A549 (cell line): ENCODE measurements around the gene HCST. TPM values are rescaled to one million over a fixed set of nuclear protein-coding genes. Genes with fewer than 3 reads are reported as not detected.
"Not testable (repeated sequence)": the region's sequence is repeated elsewhere in the genome, so short reads cannot be mapped to it uniquely, and the experiment has no call there.

Experiments
- ATAC-seq, 2 experiments: fragments of 200-7000 bp in 1 of 2; fragments of >200 bp in 1 of 2; cut with Nextera tagmentation in 1 of 2; cut with Tn5 transposase in 1 of 2; 3 replicates each; pipeline versions ENCODE4 v1.8.0 to v1.9.1; 2018 to 2020; ENCODE audit warnings: mild to moderate bottlenecking in 1 of 2, moderate library complexity in 1 of 2
- CTCF ChIA-PET: fragments of 300-600 bp; sonication (Branson Sonifier 250); formaldehyde crosslinking; extraction: SDS; loops from one replicate; lab custom pipeline; 2021; ENCODE audit warnings: antibody characterized with exemption, inconsistent platforms; lab: Yijun Ruan, JAX
- POLR2A ChIA-PET: fragments of 350-600 bp; formaldehyde crosslinking; extraction: SDS; loops from one replicate; lab custom pipeline; 2021; ENCODE audit warnings: antibody characterized with exemption, inconsistent platforms; lab: Yijun Ruan, JAX
- DNase-seq, 2 experiments: peaks; one replicate each; pipeline versions ENCODE4 v3.0.0 to v3.0.0-alpha.2; 2011 to 2016; ENCODE audit warnings: low read depth in 1 of 2, low spot score in 1 of 2
- FAIRE-seq: peaks from 2 replicates; lab custom pipeline; 2011; peaks lifted over from hg19 to GRCh38; lab: Jason Lieb, UNC
- H3K27ac ChIP-seq, 2 experiments: fragments of >200 bp; sonication (Bioruptor Twin); formaldehyde crosslinking; 3 replicates each; pipeline ENCODE4 v1.5.1; 2016 to 2017
- H3K4me1 ChIP-seq: fragments of >200 bp; sonication (Bioruptor Twin); formaldehyde crosslinking; 3 replicates; pipeline ENCODE4 v1.6.1; 2016
- H3K4me2 ChIP-seq: fragments of >200 bp; sonication (Bioruptor Twin); formaldehyde crosslinking; 3 replicates; pipeline ENCODE4 v1.6.1; 2016
- H3K4me3 ChIP-seq: fragments of >200 bp; sonication (Bioruptor Twin); formaldehyde crosslinking; 3 replicates; pipeline ENCODE4 v1.5.1; 2016
- H3K9me3 ChIP-seq: fragments of >200 bp; sonication (Bioruptor Twin); formaldehyde crosslinking; 3 replicates; pipeline ENCODE4 v1.6.1; 2016
- BHLHE40 ChIP-seq: IDR thresholded peaks from 2 replicates; pipeline ENCODE4 v1.6.1; 2012; ENCODE audit warnings: low read depth, low read length, inconsistent platforms
- EP300 ChIP-seq, 2 experiments: fragments of >200 bp; sonication (Bioruptor Twin); formaldehyde crosslinking; IDR thresholded peaks; 2 replicates in 1 of 2; 3 replicates in 1 of 2; pipeline ENCODE4 v1.6.1; 2016 to 2017
- FOSB ChIP-seq: fragments of 250-450 bp; sonication (Bioruptor Pico); IDR thresholded peaks from 2 replicates; pipeline ENCODE4 v1.5.0; 2020; ENCODE audit warnings: mild to moderate bottlenecking, moderate library complexity
- HDAC2 ChIP-seq: fragments of 200-600 bp; sonication (generic); IDR thresholded peaks from 2 replicates; pipeline ENCODE4 v1.6.1; 2016
- HOXB5 ChIP-seq: fragments of 250-450 bp; sonication (Bioruptor Pico); IDR thresholded peaks from 2 replicates; pipeline ENCODE4 v1.5.0; 2020; ENCODE audit warnings: mild to moderate bottlenecking, moderate library complexity
- KDM1A ChIP-seq: fragments of 200-600 bp; sonication (generic); IDR thresholded peaks from 2 replicates; pipeline ENCODE4 v1.6.1; 2016; ENCODE audit warnings: low read depth, mild to moderate bottlenecking
- KDM5A ChIP-seq: fragments of 200-600 bp; sonication (generic); IDR thresholded peaks from 2 replicates; pipeline ENCODE4 v1.6.1; 2016; ENCODE audit warnings: antibody characterized with exemption, mild to moderate bottlenecking
- MAFK ChIP-seq: fragments of 450-650 bp; IDR thresholded peaks from 2 replicates; pipeline ENCODE4 v1.6.1; 2014; ENCODE audit not compliant: partially characterized antibody
- NPAS2 ChIP-seq: fragments of 250-450 bp; sonication (Bioruptor Pico); IDR thresholded peaks from 2 replicates; pipeline ENCODE4 v1.8.0; 2022; ENCODE audit warnings: mild to moderate bottlenecking, moderate library complexity, borderline replicate concordance
- POLR2AphosphoS2 ChIP-seq: conservative IDR thresholded peaks from 2 replicates; pipeline ENCODE4 v1.6.1; 2012; ENCODE audit warnings: low read length, improper control_type of control experiment, inconsistent platforms
- RARB ChIP-seq: fragments of 250-450 bp; sonication (Bioruptor Pico); IDR thresholded peaks from 2 replicates; pipeline ENCODE4 v1.8.0; 2021; ENCODE audit warnings: mild to moderate bottlenecking, moderate library complexity
- SMC3 ChIP-seq: fragments of >200 bp; sonication (Bioruptor Twin); formaldehyde crosslinking; IDR thresholded peaks from 3 replicates; pipeline ENCODE4 v1.6.1; 2018; ENCODE audit warnings: inconsistent platforms
- TP53 ChIP-seq: fragments of 250-450 bp; sonication (Bioruptor Pico); IDR thresholded peaks from 2 replicates; pipeline ENCODE4 v1.5.0; 2021; ENCODE audit warnings: mild to moderate bottlenecking, moderate library complexity
- ZC3H11A ChIP-seq: fragments of 450-650 bp; IDR thresholded peaks from 2 replicates; pipeline ENCODE4 v1.6.1; 2014; ENCODE audit warnings: antibody characterized with exemption, mild to moderate bottlenecking
- ZFP36 ChIP-seq: fragments of 450-650 bp; IDR thresholded peaks from 2 replicates; pipeline ENCODE4 v1.6.1; 2014; ENCODE audit warnings: borderline replicate concordance; ENCODE audit not compliant: partially characterized antibody
- ZSCAN20 ChIP-seq: fragments of 250-450 bp; sonication (Bioruptor Pico); IDR thresholded peaks from 2 replicates; pipeline ENCODE4 v1.8.0; 2022; ENCODE audit warnings: mild to moderate bottlenecking, moderate library complexity
- WGBS: methylation state at CpG from one replicate; pipeline ENCODE4 v1.1.6; 2017; ENCODE audit errors: missing lambda C conversion rate; 5-methylcytosine and 5-hydroxymethylcytosine counted together
- polyA plus RNA-seq, 4 experiments: library from polyadenylated mRNA; depleted of rRNA in 3 of 4; stranded (reverse); fragments of >200 nt; fragmentation: RNase III in 1 of 4; extraction: RNeasy Plus Mini Kit Qiagen cat#74134 plus additional on column Dnase treatment in 1 of 4; gene quantifications; 2 replicates in 3 of 4; 3 replicates in 1 of 4; pipeline ENCODE4 v1.2.3, GENCODE V29; 2011 to 2017
- TF ChIP-seq, protein P1 (sequence below): fragments of 250-450 bp; sonication (Bioruptor Pico); IDR thresholded peaks from 2 replicates; pipeline ENCODE4 v1.5.0; 2021; ENCODE audit warnings: mild to moderate bottlenecking, moderate library complexity, borderline replicate concordance
- TF ChIP-seq, protein P2 (sequence below): IDR thresholded peaks from 2 replicates; pipeline ENCODE4 v1.6.1; 2012; ENCODE audit warnings: low read depth, borderline replicate concordance
- TF ChIP-seq, protein P3 (sequence below): IDR thresholded peaks from 2 replicates; pipeline ENCODE4 v1.6.1; 2012
- TF ChIP-seq, protein P4 (sequence below): fragments of >200 bp; sonication (Bioruptor Twin); formaldehyde crosslinking; IDR thresholded peaks from 2 replicates; pipeline ENCODE4 v1.6.1; 2016
- TF ChIP-seq, protein P5 (sequence below): fragments of >200 bp; sonication (Bioruptor Twin); formaldehyde crosslinking; IDR thresholded peaks from 3 replicates; pipeline ENCODE4 v1.6.1; 2016

The HCST gene
- polyA plus RNA-seq, 2 of the 4 experiments (the other 2 are of a cell fraction), result 0.49 TPM; not detected in 1

DNA sequence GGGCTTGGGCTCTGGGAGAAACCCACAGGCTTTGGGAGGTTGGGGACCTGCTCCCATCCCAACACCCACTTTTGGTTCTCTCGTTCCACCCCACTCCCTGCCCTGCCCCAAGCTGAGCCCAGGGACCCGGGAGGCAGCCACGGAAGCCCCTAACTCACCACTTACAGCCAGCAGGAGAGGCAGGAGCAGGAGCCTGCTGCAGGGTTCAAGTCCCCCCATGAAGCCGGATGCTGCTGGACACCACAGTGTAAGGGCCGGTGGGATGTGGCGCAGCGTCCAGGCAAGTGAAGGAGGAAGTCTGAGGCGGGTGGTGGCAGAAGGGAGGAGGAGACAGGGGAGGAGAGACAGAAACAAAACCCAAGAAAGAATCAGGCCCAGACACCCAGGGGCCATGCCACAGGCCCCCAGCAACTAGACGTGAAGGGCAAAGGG lies 5.7 kb downstream of the HCST start, which contains the start of gene TYROBP (continued):
- no peak for TF ChIP-seq MAFK
- TF ChIP-seq HOXB5 (CRISPR knock-in tag), result no peak
- no peak for TF ChIP-seq TP53 (CRISPR knock-in tag)
- TF ChIP-seq, protein P1, sequence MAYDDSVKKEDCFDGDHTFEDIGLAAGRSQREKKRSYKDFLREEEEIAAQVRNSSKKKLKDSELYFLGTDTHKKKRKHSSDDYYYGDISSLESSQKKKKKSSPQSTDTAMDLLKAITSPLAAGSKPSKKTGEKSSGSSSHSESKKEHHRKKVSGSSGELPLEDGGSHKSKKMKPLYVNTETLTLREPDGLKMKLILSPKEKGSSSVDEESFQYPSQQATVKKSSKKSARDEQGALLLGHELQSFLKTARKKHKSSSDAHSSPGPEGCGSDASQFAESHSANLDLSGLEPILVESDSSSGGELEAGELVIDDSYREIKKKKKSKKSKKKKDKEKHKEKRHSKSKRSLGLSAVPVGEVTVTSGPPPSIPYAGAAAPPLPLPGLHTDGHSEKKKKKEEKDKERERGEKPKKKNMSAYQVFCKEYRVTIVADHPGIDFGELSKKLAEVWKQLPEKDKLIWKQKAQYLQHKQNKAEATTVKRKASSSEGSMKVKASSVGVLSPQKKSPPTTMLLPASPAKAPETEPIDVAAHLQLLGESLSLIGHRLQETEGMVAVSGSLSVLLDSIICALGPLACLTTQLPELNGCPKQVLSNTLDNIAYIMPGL (CRISPR knock-in tag), result no peak
- TF ChIP-seq ZSCAN20 (CRISPR knock-in tag), result no peak
- TF ChIP-seq POLR2AphosphoS2, result no peak
- TF ChIP-seq, protein P2, sequence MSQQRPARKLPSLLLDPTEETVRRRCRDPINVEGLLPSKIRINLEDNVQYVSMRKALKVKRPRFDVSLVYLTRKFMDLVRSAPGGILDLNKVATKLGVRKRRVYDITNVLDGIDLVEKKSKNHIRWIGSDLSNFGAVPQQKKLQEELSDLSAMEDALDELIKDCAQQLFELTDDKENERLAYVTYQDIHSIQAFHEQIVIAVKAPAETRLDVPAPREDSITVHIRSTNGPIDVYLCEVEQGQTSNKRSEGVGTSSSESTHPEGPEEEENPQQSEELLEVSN, result no peak
- TF ChIP-seq, protein P3, sequence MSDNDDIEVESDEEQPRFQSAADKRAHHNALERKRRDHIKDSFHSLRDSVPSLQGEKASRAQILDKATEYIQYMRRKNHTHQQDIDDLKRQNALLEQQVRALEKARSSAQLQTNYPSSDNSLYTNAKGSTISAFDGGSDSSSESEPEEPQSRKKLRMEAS, result no peak
- TF ChIP-seq SMC3, result no peak
- no peak for TF ChIP-seq EP300 (IDR thresholded peaks at IDR 0.05)
- no peak for TF ChIP-seq NPAS2

DNA sequence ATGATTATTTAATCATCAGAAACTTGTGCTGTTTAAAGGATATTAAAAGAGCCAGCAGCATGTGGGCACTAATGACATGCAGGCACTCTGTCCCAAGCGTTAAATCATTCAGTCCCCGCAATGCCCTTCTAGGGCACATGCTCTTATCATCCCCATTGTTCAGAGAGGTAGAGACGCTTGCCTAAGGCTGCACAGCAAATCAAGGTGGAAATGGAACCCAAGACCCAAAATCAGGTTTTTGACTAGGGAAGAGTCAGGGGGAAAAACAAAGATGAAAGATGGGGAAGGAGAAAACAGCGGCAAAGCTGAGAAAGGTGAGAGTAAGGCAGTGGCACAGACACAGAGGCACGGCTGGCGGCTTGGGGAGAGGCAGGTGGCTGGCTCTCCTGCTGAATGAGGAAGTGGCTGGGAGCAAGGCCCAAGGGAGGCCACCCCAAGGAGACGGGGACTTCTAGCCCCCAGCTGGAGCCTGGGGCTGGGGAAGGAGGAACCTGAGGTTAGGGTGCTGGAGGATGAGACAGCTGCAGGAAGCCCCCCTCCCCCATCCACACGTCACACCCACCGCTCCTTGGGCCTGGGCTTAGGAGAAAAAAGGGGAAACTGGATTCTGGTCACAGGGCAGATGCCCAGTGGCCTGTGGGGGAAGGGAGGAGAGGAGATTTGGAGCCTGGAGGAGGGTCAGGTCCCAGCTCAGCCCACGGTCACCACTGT lies 6.8 kb downstream of the HCST start:
- Histone ChIP-seq H3K4me2 (no peak overlapping the region), H3K4me1 (peaks cover 8% of the 10 kb centered on the region; the same call in 2 of the 3 replicates), H3K4me3 (no peak overlapping the region), H3K9me3 (no peaks in the 10 kb centered on the region), H3K27ac (no peak overlapping the region)
- TF ChIP-seq ZC3H11A, result no peak
- TF ChIP-seq, protein P4, sequence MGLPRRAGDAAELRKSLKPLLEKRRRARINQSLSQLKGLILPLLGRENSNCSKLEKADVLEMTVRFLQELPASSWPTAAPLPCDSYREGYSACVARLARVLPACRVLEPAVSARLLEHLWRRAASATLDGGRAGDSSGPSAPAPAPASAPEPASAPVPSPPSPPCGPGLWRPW, result no peak
- TF ChIP-seq, protein P3, result 0 out of 2 replicates have a peak, but pooled peaks have one; percentile 26
- TF ChIP-seq KDM1A, result peak; percentile 76; the same call in 1 of the 2 replicates
- no peak for TF ChIP-seq TP53 (CRISPR knock-in tag)
- TF ChIP-seq ZFP36, result peak; percentile 87
- TF ChIP-seq BHLHE40, result no peak
- TF ChIP-seq KDM5A, result no peak
- POLR2A ChIA-PET, result no interaction called here
- DNase-seq (no peak), ATAC-seq (0 out of 6 replicates have a peak, but pooled peaks of 1 of the 2 experiments have one; percentile 19), FAIRE-seq (no peak)
- WGBS, result 84% methylated on average over 10 of the region's 10 CpGs
- CTCF ChIA-PET, result interaction anchor here (0.6 to 5.0 kb wide), 6 partner anchors 13 to 330 kb away, joined by 3 to 32 read pairs (median 7); no protein-coding TSS in a partner anchor

DNA sequence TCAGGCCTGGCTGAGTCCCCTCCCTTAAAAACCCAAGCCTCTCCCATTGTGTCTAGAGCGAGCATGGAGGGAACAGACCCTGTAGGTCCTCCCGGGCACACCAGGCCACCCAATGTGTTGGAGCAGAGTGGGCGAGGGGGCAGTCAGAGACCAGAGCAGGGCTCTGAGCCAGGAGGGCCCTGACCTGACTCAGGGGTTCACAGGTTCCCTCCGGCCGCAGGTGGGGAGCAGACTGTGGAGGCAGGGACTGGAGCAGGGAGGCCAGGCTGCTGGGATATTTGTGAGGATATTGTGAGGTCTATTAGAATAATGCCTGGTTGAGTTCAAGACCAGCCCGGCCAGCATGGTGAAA lies 7.3 kb downstream of the HCST start:
- Histone ChIP-seq H3K4me3 (no peak overlapping the region), H3K27ac (no peak overlapping the region), H3K4me1 (peaks cover 8% of the 10 kb centered on the region; the same call in 2 of the 3 replicates), H3K4me2 (no peak overlapping the region), H3K9me3 (no peaks in the 10 kb centered on the region)
- ChIA-PET CTCF (interaction anchor here (0.6 to 5.0 kb wide), 5 partner anchors 14 to 211 kb away, joined by 3 to 32 read pairs (median 4); no protein-coding TSS in a partner anchor), POLR2A (no interaction called here)
- DNase-seq (no peak), ATAC-seq (no peak), FAIRE-seq (no peak)
- TF ChIP-seq FOSB (CRISPR knock-in tag) (no peak), RARB (CRISPR knock-in tag) (no peak), ZC3H11A (no peak), ZSCAN20 (CRISPR knock-in tag) (no peak), KDM1A (no peak), HDAC2 (no peak)
- TF ChIP-seq, protein P5, sequence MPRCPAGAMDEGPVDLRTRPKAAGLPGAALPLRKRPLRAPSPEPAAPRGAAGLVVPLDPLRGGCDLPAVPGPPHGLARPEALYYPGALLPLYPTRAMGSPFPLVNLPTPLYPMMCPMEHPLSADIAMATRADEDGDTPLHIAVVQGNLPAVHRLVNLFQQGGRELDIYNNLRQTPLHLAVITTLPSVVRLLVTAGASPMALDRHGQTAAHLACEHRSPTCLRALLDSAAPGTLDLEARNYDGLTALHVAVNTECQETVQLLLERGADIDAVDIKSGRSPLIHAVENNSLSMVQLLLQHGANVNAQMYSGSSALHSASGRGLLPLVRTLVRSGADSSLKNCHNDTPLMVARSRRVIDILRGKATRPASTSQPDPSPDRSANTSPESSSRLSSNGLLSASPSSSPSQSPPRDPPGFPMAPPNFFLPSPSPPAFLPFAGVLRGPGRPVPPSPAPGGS, result no peak
- WGBS, result 80% methylated on average over 6 of the region's 6 CpGs

DNA sequence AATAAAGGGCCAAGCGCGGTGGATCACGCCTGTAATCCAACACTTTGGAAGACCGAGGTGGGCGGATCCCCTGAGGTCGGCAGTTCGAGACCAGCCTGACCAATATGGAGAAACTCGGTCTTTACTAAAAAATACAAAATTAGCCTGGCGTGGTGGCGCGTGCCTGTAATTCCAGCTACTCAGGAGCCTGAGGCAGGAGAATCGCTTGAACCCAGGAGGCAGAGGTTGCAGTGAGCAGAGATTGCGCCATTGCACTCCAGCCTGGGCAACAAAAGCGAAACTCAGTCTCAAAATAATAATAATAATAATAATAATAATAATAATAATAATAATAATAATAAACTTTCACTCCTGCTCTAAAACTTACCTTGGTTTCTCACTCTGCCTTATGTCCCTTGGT lies 8.0 kb downstream of the HCST start:
- H3K4me2 ChIP-seq, ATAC-seq, H3K4me1 ChIP-seq, POLR2A ChIA-PET, FAIRE-seq, H3K27ac ChIP-seq, H3K9me3 ChIP-seq, H3K4me3 ChIP-seq, DNase-seq: not testable (repeated sequence)
- CTCF ChIA-PET, result interaction anchor here (0.6 to 5.0 kb wide), 6 partner anchors 15 to 212 kb away, joined by 3 to 32 read pairs (median 4); no protein-coding TSS in a partner anchor
- 81% methylated on average over 14 of the region's 14 CpGs for WGBS
